SK-N-MC (cell line): ENCODE measurements around the gene GFRA1.

Experiments used
- DNase-seq: peaks from one replicate; pipeline ENCODE4 v3.0.0-alpha.2; 2011; ENCODE audit warnings: low read depth, low spot score
- H3K27ac ChIP-seq: fragments of 200-600 bp; sonication (generic); 2 replicates; pipeline ENCODE4 v1.5.1; 2016; ENCODE audit warnings: mixed run types
- H3K36me3 ChIP-seq: fragments of 200-600 bp; sonication (generic); 2 replicates; pipeline ENCODE4 v1.6.1; 2017; ENCODE audit warnings: antibody characterized with exemption, low read length, mixed read lengths; ENCODE audit not compliant: insufficient read depth
- H3K4me3 ChIP-seq: fragments of 200-600 bp; sonication (generic); 2 replicates; pipeline ENCODE4 v1.5.1; 2016
- H3K9ac ChIP-seq: fragments of 200-600 bp; sonication (generic); 2 replicates; pipeline ENCODE4 v1.8.0; 2017; ENCODE audit warnings: mixed run types, mixed read lengths; ENCODE audit not compliant: insufficient read length
- H3K9me3 ChIP-seq: fragments of 200-600 bp; sonication (generic); 2 replicates; pipeline ENCODE4 v1.6.1; 2017; ENCODE audit warnings: low read depth, mild to moderate bottlenecking, antibody characterized with exemption, low read length, moderate library complexity, mixed read lengths
- EZH2 ChIP-seq: fragments of 200-600 bp; sonication (generic); IDR thresholded peaks from one replicate; pipeline ENCODE4 v1.6.1; 2017; ENCODE audit warnings: antibody characterized with exemption
- FOXP2 ChIP-seq: optimal IDR thresholded peaks from 2 replicates; pipeline ENCODE3; 2011; ENCODE audit warnings: mild to moderate bottlenecking, moderate library complexity; ENCODE audit not compliant: insufficient read depth; ENCODE audit errors: extremely low read length, control extremely low read depth
- POLR2AphosphoS5 ChIP-seq: IDR thresholded peaks from 2 replicates; pipeline ENCODE4 v1.6.1; 2012; ENCODE audit warnings: mild to moderate bottlenecking, low read depth, low read length, borderline replicate concordance

The GFRA1 gene

DNA sequence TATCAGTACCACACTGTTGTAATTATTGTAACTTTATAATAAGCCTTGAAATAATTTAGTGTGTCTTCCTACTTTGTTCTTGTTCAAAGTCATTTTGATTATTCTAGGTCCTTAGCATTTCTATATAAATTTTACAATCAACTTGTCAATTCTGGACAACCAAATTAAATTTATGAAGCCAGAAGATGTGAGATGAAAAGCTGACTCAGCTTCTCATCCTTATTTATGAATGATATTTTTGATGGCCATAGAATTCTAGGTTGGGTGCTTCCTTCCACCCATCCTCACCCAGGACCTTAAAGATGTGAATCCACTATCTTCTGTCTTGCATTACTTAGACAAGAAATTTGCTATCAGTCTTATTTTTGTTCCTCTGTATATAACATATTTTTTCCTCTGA lies 261.1 kb downstream of the GFRA1 start:
- DNase-seq = no peak

GRCh38 chr10:116007256-116007891 lies 265.6 kb downstream of the GFRA1 start:
- Histone ChIP-seq H3K4me3 (no peak overlapping the region), H3K9ac (no peak overlapping the region), H3K36me3 (no peaks in the 10 kb centered on the region), H3K9me3 (no peaks in the 10 kb centered on the region), H3K27ac (no peak overlapping the region)
- TF ChIP-seq POLR2AphosphoS5 = no peak
- TF ChIP-seq FOXP2 = no peak
- no peak for TF ChIP-seq EZH2
- no peak for DNase-seq

More for the DNA sequence above, 261.1 kb downstream of the GFRA1 start:
- TF ChIP-seq POLR2AphosphoS5 (no peak), EZH2 (no peak), FOXP2 (no peak)
- no peaks in the 10 kb centered on the region for H3K36me3 ChIP-seq
- no peak overlapping the region for H3K27ac ChIP-seq
- H3K9ac ChIP-seq = no peak overlapping the region
- H3K4me3 ChIP-seq = no peak overlapping the region
- no peaks in the 10 kb centered on the region for H3K9me3 ChIP-seq
